A549 (cell line): ENCODE results near the gene HS3ST3B1. TPM values are rescaled to one million over a fixed set of nuclear protein-coding genes. Genes with fewer than 3 reads are reported as not detected.
A peak's percentile ranks its signal among the peaks of the same experiment; 100 is the strongest.

Source experiments
- ATAC-seq, 2 experiments: fragments of 200-7000 bp in 1 of 2; fragments of >200 bp in 1 of 2; cut with Nextera tagmentation in 1 of 2; cut with Tn5 transposase in 1 of 2; 3 replicates each; pipeline versions ENCODE4 v1.8.0 to v1.9.1; 2018 to 2020; ENCODE audit warnings: mild to moderate bottlenecking in 1 of 2, moderate library complexity in 1 of 2
- CTCF ChIA-PET: fragments of 300-600 bp; sonication (Branson Sonifier 250); formaldehyde crosslinking; extraction: SDS; loops from one replicate; lab custom pipeline; 2021; ENCODE audit warnings: antibody characterized with exemption, inconsistent platforms; lab: Yijun Ruan, JAX
- POLR2A ChIA-PET: fragments of 350-600 bp; formaldehyde crosslinking; extraction: SDS; loops from one replicate; lab custom pipeline; 2021; ENCODE audit warnings: antibody characterized with exemption, inconsistent platforms; lab: Yijun Ruan, JAX
- DNase-seq, 2 experiments: peaks; one replicate each; pipeline versions ENCODE4 v3.0.0 to v3.0.0-alpha.2; 2011 to 2016; ENCODE audit warnings: low read depth in 1 of 2, low spot score in 1 of 2
- FAIRE-seq: peaks from 2 replicates; lab custom pipeline; 2011; peaks lifted over from hg19 to GRCh38; lab: Jason Lieb, UNC
- H3K27ac ChIP-seq, 2 experiments: fragments of >200 bp; sonication (Bioruptor Twin); formaldehyde crosslinking; 3 replicates each; pipeline ENCODE4 v1.5.1; 2016 to 2017
- H3K4me1 ChIP-seq: fragments of >200 bp; sonication (Bioruptor Twin); formaldehyde crosslinking; 3 replicates; pipeline ENCODE4 v1.6.1; 2016
- H3K4me2 ChIP-seq: fragments of >200 bp; sonication (Bioruptor Twin); formaldehyde crosslinking; 3 replicates; pipeline ENCODE4 v1.6.1; 2016
- H3K4me3 ChIP-seq: fragments of >200 bp; sonication (Bioruptor Twin); formaldehyde crosslinking; 3 replicates; pipeline ENCODE4 v1.5.1; 2016
- H3K9me3 ChIP-seq: fragments of >200 bp; sonication (Bioruptor Twin); formaldehyde crosslinking; 3 replicates; pipeline ENCODE4 v1.6.1; 2016
- CBX8 ChIP-seq: fragments of 200-600 bp; sonication (generic); IDR thresholded peaks from 2 replicates; pipeline ENCODE4 v1.6.1; 2016
- EHF ChIP-seq: fragments of 250-450 bp; sonication (Bioruptor Pico); IDR thresholded peaks from 2 replicates; pipeline ENCODE4 v1.5.0; 2020; ENCODE audit warnings: mild to moderate bottlenecking
- EHMT2 ChIP-seq: fragments of 200-600 bp; sonication (generic); IDR thresholded peaks from 2 replicates; pipeline ENCODE4 v1.6.1; 2016; ENCODE audit warnings: antibody characterized with exemption, low read depth, mild to moderate bottlenecking, moderate library complexity
- FOSB ChIP-seq: fragments of 250-450 bp; sonication (Bioruptor Pico); IDR thresholded peaks from 2 replicates; pipeline ENCODE4 v1.5.0; 2020; ENCODE audit warnings: mild to moderate bottlenecking, moderate library complexity
- HDAC2 ChIP-seq: fragments of 200-600 bp; sonication (generic); IDR thresholded peaks from 2 replicates; pipeline ENCODE4 v1.6.1; 2016
- HOXA7 ChIP-seq: fragments of 250-450 bp; sonication (Bioruptor Pico); IDR thresholded peaks from 2 replicates; pipeline ENCODE4 v1.5.0; 2020; ENCODE audit warnings: mild to moderate bottlenecking, moderate library complexity
- HOXB5 ChIP-seq: fragments of 250-450 bp; sonication (Bioruptor Pico); IDR thresholded peaks from 2 replicates; pipeline ENCODE4 v1.5.0; 2020; ENCODE audit warnings: mild to moderate bottlenecking, moderate library complexity
- NPAS2 ChIP-seq: fragments of 250-450 bp; sonication (Bioruptor Pico); IDR thresholded peaks from 2 replicates; pipeline ENCODE4 v1.8.0; 2022; ENCODE audit warnings: mild to moderate bottlenecking, moderate library complexity, borderline replicate concordance
- ZC3H11A ChIP-seq: fragments of 450-650 bp; IDR thresholded peaks from 2 replicates; pipeline ENCODE4 v1.6.1; 2014; ENCODE audit warnings: antibody characterized with exemption, mild to moderate bottlenecking
- WGBS: methylation state at CpG from one replicate; pipeline ENCODE4 v1.1.6; 2017; ENCODE audit errors: missing lambda C conversion rate; 5-methylcytosine and 5-hydroxymethylcytosine counted together
- polyA plus RNA-seq, 4 experiments: library from polyadenylated mRNA; depleted of rRNA in 3 of 4; stranded (reverse); fragments of >200 nt; fragmentation: RNase III in 1 of 4; extraction: RNeasy Plus Mini Kit Qiagen cat#74134 plus additional on column Dnase treatment in 1 of 4; gene quantifications; 2 replicates in 3 of 4; 3 replicates in 1 of 4; pipeline ENCODE4 v1.2.3, GENCODE V29; 2011 to 2017
- TF ChIP-seq, protein P1 (sequence below): IDR thresholded peaks from 2 replicates; pipeline ENCODE4 v1.6.1; 2012
- TF ChIP-seq, protein P2 (sequence below): fragments of 450-650 bp; IDR thresholded peaks from 2 replicates; pipeline ENCODE4 v1.6.1; 2014; ENCODE audit warnings: antibody characterized with exemption
- TF ChIP-seq, protein P3 (sequence below): fragments of 200-600 bp; sonication (generic); IDR thresholded peaks from 2 replicates; pipeline ENCODE4 v1.6.1; 2016; ENCODE audit warnings: antibody characterized with exemption, mild to moderate bottlenecking, moderate library complexity
- TF ChIP-seq, protein P4 (sequence below): IDR thresholded peaks from 2 replicates; pipeline ENCODE4 v1.6.1; 2012

HS3ST3B1 gene
- polyA plus RNA-seq, 2 of the 4 experiments (the other 2 are of a cell fraction), result 0.15 to 0.44 TPM

DNA sequence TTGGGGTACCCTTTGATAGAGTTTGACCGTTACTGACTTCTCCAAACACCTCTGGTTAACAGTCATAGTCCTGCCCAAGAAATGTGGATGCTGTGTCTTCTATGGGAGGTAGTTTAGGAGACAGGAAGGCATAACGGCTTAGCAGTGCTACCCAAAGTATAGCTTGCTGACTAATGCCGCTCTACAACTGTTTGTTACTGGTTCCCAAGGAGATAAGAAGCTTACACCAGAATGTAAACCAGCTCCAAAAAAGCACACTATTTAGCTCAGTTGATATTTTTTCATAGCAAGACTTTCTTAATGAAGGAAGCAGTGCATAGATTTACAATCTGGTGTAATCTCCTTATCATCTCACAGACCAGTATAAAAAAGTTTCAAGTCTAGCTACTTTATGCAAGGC is 95.7 kb downstream of the HS3ST3B1 start:
- 13% methylated on average over 3 of the region's 3 CpGs for WGBS
- CTCF ChIA-PET, result interaction anchor here (0.6 to 1.8 kb wide), 3 partner anchors 26 to 530 kb away, joined by 3 to 5 read pairs (median 3); no protein-coding TSS in a partner anchor
- peak; percentile 51 to 59; a peak in 1 of 6 replicates for ATAC-seq

DNA sequence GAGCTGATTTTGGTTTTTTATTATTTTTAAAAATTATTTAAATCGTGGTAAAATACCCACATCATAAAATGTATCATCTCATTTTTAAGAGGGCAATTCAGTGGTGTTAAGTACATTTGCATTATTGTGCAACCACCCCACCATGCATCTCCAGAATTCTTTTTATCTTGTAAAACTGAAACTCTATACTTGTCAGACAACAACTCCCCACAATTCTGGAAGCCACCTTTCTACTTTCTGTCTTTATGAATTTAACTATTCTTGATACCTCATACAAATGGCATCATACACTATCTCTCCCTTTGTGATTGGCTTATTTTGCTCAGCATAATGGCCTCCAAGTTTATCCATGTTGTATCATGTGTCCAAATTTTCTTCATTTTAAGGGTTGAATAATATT is 97.9 kb downstream of the HS3ST3B1 start:
- 0% methylated on average over 1 of the region's 1 CpG for WGBS
- H3K4me2 ChIP-seq, result no peak overlapping the region
- no peak overlapping the region for H3K27ac ChIP-seq
- H3K4me3 ChIP-seq, result no peak overlapping the region
- H3K9me3 ChIP-seq, result peaks cover 18% of the 10 kb centered on the region; the same call in 2 of the 3 replicates
- H3K4me1 ChIP-seq, result no peaks in the 10 kb centered on the region
- CTCF ChIA-PET, result interaction anchor here (0.5 kb wide), 1 partner anchor 479 kb away, joined by 3 read pairs; no protein-coding TSS in a partner anchor
- no peak for ATAC-seq
- TF ChIP-seq, protein P1, sequence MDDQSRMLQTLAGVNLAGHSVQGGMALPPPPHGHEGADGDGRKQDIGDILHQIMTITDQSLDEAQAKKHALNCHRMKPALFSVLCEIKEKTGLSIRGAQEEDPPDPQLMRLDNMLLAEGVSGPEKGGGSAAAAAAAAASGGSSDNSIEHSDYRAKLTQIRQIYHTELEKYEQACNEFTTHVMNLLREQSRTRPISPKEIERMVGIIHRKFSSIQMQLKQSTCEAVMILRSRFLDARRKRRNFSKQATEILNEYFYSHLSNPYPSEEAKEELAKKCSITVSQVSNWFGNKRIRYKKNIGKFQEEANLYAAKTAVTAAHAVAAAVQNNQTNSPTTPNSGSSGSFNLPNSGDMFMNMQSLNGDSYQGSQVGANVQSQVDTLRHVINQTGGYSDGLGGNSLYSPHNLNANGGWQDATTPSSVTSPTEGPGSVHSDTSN, result no peak
- TF ChIP-seq, protein P2, sequence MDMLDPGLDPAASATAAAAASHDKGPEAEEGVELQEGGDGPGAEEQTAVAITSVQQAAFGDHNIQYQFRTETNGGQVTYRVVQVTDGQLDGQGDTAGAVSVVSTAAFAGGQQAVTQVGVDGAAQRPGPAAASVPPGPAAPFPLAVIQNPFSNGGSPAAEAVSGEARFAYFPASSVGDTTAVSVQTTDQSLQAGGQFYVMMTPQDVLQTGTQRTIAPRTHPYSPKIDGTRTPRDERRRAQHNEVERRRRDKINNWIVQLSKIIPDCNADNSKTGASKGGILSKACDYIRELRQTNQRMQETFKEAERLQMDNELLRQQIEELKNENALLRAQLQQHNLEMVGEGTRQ, result no peak
- POLR2A ChIA-PET, result no interaction called here
- peak; percentile 46 for FAIRE-seq
- DNase-seq, result no peak

More for the DNA sequence above, 95.7 kb downstream of the HS3ST3B1 start:
- Histone ChIP-seq H3K27ac (no peak overlapping the region), H3K9me3 (peaks cover 18% of the 10 kb centered on the region; the same call in 2 of the 3 replicates), H3K4me2 (no peak overlapping the region), H3K4me3 (no peak overlapping the region), H3K4me1 (no peaks in the 10 kb centered on the region)
- TF ChIP-seq NPAS2 (CRISPR knock-in tag) (no peak), CBX8 (no peak), EHMT2 (no peak), HOXB5 (no peak), HDAC2 (no peak), ZC3H11A (no peak), HOXA7 (CRISPR knock-in tag) (no peak), FOSB (CRISPR knock-in tag) (no peak), EHF (no peak)
- TF ChIP-seq, protein P3, sequence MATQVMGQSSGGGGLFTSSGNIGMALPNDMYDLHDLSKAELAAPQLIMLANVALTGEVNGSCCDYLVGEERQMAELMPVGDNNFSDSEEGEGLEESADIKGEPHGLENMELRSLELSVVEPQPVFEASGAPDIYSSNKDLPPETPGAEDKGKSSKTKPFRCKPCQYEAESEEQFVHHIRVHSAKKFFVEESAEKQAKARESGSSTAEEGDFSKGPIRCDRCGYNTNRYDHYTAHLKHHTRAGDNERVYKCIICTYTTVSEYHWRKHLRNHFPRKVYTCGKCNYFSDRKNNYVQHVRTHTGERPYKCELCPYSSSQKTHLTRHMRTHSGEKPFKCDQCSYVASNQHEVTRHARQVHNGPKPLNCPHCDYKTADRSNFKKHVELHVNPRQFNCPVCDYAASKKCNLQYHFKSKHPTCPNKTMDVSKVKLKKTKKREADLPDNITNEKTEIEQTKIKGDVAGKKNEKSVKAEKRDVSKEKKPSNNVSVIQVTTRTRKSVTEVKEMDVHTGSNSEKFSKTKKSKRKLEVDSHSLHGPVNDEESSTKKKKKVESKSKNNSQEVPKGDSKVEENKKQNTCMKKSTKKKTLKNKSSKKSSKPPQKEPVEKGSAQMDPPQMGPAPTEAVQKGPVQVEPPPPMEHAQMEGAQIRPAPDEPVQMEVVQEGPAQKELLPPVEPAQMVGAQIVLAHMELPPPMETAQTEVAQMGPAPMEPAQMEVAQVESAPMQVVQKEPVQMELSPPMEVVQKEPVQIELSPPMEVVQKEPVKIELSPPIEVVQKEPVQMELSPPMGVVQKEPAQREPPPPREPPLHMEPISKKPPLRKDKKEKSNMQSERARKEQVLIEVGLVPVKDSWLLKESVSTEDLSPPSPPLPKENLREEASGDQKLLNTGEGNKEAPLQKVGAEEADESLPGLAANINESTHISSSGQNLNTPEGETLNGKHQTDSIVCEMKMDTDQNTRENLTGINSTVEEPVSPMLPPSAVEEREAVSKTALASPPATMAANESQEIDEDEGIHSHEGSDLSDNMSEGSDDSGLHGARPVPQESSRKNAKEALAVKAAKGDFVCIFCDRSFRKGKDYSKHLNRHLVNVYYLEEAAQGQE, result no peak
- TF ChIP-seq, protein P4, sequence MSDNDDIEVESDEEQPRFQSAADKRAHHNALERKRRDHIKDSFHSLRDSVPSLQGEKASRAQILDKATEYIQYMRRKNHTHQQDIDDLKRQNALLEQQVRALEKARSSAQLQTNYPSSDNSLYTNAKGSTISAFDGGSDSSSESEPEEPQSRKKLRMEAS, result no peak
- DNase-seq, result peak in 1 of 2 experiments; percentile 14
- POLR2A ChIA-PET, result no interaction called here
- no peak for FAIRE-seq

Other genes starting within 250 kb of the HS3ST3B1 start
- gene COX10, start 231.6 kb upstream of the HS3ST3B1 start, polyA plus RNA-seq (2011; rRNA removed), result 24.3 and 25.8 TPM in 2 replicates
- gene COX10, start 231.6 kb upstream of the HS3ST3B1 start, polyA plus RNA-seq (2017; fragmentation: RNase III; extraction: RNeasy Plus Mini Kit Qiagen cat#74134 plus additional on column Dnase treatment), result 14.7 to 17.7 TPM (median 15.1 TPM) in 3 replicates
- not detected in 2 replicates for gene CDRT15, start 64.2 kb upstream of the HS3ST3B1 start, polyA plus RNA-seq (2011; rRNA removed)
- gene CDRT15, start 64.2 kb upstream of the HS3ST3B1 start, polyA plus RNA-seq (2017; fragmentation: RNase III; extraction: RNeasy Plus Mini Kit Qiagen cat#74134 plus additional on column Dnase treatment), result not detected in 3 replicates